Measurements from ENCODE around the gene CNIH3.
"Not testable (repeated sequence)": the region's sequence is repeated elsewhere in the genome, so short reads cannot be mapped to it uniquely, and the experiment has no call there.

CNIH3 gene

DNA sequence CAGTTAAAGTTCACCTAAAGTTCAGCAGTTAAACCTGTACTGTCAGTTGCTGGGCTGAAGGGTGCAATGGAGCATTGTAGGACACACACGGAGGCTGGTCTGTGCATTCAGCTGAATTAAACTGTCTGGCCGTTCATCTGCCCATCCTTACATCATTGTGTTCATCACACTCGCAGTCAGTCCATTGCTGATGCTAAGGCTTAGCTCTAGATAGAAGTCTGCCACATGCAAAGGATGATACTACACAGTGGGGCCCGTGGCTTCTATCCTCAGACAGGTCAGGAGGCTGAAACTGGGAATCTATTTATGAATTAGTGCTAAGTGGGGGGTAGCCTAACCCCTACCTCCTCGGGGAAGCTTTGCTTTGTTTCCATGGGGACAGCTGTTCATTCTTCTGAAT is 60.4 kb downstream of the CNIH3 start:
- Mint-ChIP-seq H3K36me3 (no peaks in the 10 kb centered on the region), H3K4me1 (ENCODE audit: low read depth) (no peaks in the 10 kb centered on the region), H3K27ac (no peak overlapping the region), H3K27me3 (no peaks in the 10 kb centered on the region), H3K4me3 (no peak overlapping the region), H3K9me3 (ENCODE audit: low read depth) (no peaks in the 10 kb centered on the region)

DNA sequence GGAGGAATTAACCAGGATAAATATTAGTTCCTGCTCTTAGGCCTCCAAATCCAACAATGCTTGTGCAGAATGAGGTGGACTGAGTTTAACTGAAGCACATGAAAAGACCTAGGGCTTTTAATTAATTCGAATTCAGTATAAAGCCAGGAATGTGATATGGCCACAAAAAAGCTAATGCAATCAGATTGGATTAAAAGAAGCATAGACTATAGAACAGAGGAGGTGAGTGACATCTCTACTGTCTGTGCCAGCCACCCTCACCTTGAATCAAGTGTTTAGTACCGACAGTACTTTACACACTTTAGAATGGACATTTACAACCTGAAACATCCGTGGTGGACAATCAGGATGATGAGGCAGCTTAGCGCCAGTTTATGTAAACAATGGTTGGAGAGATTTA is 62.1 kb downstream of the CNIH3 start:
- Mint-ChIP-seq H3K4me3 (no peak overlapping the region), H3K27ac (no peak overlapping the region), H3K27me3 (no peaks in the 10 kb centered on the region), H3K4me1 (ENCODE audit: low read depth) (no peaks in the 10 kb centered on the region), H3K9me3 (ENCODE audit: low read depth) (no peaks in the 10 kb centered on the region), H3K36me3 (no peaks in the 10 kb centered on the region)

- no peaks in the 10 kb centered on the region for H3K4me1 Mint-ChIP-seq (ENCODE audit: low read depth)
- no peak overlapping the region for H3K4me3 Mint-ChIP-seq
- H3K36me3 Mint-ChIP-seq = no peaks in the 10 kb centered on the region
- no peak overlapping the region for H3K27ac Mint-ChIP-seq
- H3K27me3 Mint-ChIP-seq = peaks cover 1% of the 10 kb centered on the region
- H3K9me3 Mint-ChIP-seq (ENCODE audit: low read depth) = no peaks in the 10 kb centered on the region
Observed at GRCh38 chr1:224679606-224680005, 63.5 kb downstream of the CNIH3 start.

DNA sequence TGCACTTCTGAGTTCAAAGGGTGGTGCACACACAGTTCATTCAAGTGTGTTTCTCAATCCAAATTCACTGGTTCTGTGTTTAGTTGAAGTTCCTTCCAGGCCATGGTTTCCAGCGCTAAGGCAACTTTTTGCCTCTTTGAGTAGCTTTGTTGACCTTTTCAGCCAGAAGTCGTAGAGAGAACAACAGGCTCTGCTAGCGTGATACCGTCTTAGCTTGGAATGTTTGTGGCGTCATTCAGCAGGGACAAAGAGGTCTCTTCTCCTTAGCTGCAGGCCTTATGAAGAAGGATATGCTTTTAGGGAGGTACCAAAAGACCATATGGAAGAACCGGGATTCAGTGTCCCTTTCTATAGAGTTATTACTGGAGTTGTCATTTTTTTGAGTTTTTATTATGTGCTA is 65.7 kb downstream of the CNIH3 start:
- H3K27me3 Mint-ChIP-seq = peaks cover 1% of the 10 kb centered on the region

GRCh38 chr1:224683936-224684335 is 67.8 kb downstream of the CNIH3 start:
- H3K4me1 Mint-ChIP-seq (ENCODE audit: low read depth) = no peaks in the 10 kb centered on the region
- peaks cover 4% of the 10 kb centered on the region for H3K27me3 Mint-ChIP-seq

More for the DNA sequence above, 65.7 kb downstream of the CNIH3 start:
- Mint-ChIP-seq H3K4me3 (no peak overlapping the region), H3K27ac (no peak overlapping the region), H3K36me3 (no peaks in the 10 kb centered on the region), H3K4me1 (ENCODE audit: low read depth) (no peaks in the 10 kb centered on the region), H3K9me3 (ENCODE audit: low read depth) (no peaks in the 10 kb centered on the region)

DNA sequence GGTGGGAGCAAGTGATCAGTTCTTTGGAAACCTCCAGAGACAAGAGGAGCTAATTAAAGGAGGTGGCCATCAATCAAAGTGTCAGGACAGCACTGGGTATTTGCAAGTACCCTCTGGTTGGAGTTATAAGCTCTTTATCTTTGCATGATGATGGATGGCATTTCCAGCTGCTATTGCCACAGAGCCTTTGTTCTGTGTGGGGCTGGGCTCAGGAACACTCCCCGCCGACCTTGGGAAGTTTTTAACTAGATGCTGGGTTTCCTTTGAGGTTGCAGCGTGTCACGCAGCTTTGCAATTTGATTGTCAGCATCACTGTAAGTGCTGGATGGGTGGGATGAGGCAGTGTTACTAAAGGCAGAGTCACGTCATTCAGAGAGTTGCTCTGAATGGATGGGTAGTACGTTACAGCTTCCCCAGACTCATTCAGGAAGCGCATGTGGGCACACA is 68.9 kb downstream of the CNIH3 start:
- Mint-ChIP-seq H3K36me3 (no peaks in the 10 kb centered on the region), H3K27me3 (peaks cover 4% of the 10 kb centered on the region), H3K4me3 (no peak overlapping the region), H3K9me3 (ENCODE audit: low read depth) (no peaks in the 10 kb centered on the region), H3K4me1 (ENCODE audit: low read depth) (no peaks in the 10 kb centered on the region), H3K27ac (no peak overlapping the region)

More at GRCh38 chr1:224683936-224684335, 67.8 kb downstream of the CNIH3 start:
- H3K36me3 Mint-ChIP-seq = no peaks in the 10 kb centered on the region
- no peak overlapping the region for H3K4me3 Mint-ChIP-seq
- H3K9me3 Mint-ChIP-seq (ENCODE audit: low read depth) = no peaks in the 10 kb centered on the region
- no peak overlapping the region for H3K27ac Mint-ChIP-seq

- not testable (repeated sequence) for H3K27ac Mint-ChIP-seq; H3K4me1 Mint-ChIP-seq (ENCODE audit: low read depth); H3K4me3 Mint-ChIP-seq; H3K9me3 Mint-ChIP-seq (ENCODE audit: low read depth); H3K36me3 Mint-ChIP-seq; H3K27me3 Mint-ChIP-seq
Observed at GRCh38 chr1:224686140-224686539, 70.0 kb downstream of the CNIH3 start.

DNA sequence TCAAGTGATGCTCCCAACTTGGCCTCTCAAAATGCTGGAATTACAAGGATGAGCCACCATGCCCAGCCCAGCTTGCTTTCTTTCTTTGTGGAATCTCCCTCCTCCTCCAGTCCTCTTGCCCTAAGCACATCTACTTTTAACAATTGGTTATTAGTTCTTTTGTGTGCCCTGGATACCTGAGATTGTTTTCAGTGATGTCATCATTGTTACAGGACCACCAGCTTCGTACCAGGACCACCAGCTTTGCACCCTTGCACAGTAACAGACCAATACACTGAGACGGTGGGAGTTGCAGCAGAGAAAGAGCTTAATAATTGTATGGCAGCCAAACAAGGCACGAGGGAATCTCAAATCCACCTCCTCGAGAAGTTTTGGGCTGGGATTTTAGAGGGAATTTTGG is 71.3 kb downstream of the CNIH3 start:
- Mint-ChIP-seq H3K9me3 (ENCODE audit: low read depth) (no peaks in the 10 kb centered on the region), H3K27me3 (peaks cover 4% of the 10 kb centered on the region), H3K27ac (no peak overlapping the region), H3K36me3 (no peaks in the 10 kb centered on the region), H3K4me3 (no peak overlapping the region), H3K4me1 (ENCODE audit: low read depth) (no peaks in the 10 kb centered on the region)

DNA sequence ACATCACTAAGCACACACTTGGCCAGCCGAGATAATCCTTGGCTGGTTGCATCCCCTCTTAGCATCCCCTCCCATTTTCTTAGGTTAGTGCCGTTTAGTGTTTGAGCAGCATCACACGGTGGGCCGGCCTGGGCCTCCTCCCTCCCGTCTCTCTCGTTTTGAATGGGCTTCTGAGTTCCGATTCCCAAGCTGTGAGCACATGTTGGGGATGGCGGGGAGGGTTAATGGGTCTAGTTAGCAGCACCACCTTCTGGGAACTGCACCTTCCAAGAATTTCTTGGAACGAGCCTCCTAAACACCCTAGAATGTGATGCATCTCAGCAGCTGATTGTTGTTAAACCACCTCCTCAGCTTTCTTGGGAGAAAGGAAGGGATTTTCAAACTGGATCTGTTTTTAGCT is 73.3 kb downstream of the CNIH3 start:
- Mint-ChIP-seq H3K27me3 (peaks cover 3% of the 10 kb centered on the region), H3K36me3 (no peaks in the 10 kb centered on the region), H3K4me1 (ENCODE audit: low read depth) (no peaks in the 10 kb centered on the region), H3K4me3 (no peak overlapping the region), H3K27ac (no peak overlapping the region), H3K9me3 (ENCODE audit: low read depth) (no peaks in the 10 kb centered on the region)

DNA sequence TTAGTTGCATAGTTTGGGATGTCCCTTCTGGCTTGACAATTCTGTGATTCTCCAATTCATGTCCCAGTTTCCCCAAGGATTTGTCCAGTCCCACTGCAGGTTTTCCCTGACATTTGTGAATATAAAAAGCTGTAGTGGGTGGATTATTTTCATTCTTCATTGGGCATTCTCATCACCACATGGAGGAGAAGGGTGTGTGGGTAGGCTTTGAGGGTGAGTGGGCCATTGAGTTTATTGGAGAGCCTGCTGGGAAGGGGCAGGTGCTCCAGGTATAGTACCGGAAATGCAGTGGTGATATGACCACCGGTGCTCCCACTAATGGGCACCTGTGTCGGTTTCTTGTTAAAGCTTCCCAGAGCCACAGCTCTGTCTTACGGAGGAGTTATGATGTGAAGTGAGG is 74.5 kb downstream of the CNIH3 start:
- Mint-ChIP-seq H3K4me3 (no peak overlapping the region), H3K27ac (no peak overlapping the region), H3K9me3 (ENCODE audit: low read depth) (no peaks in the 10 kb centered on the region), H3K4me1 (ENCODE audit: low read depth) (no peaks in the 10 kb centered on the region), H3K36me3 (no peaks in the 10 kb centered on the region), H3K27me3 (peaks cover 3% of the 10 kb centered on the region)

- H3K27me3 Mint-ChIP-seq = peaks cover 3% of the 10 kb centered on the region
- H3K9me3 Mint-ChIP-seq (ENCODE audit: low read depth) = no peaks in the 10 kb centered on the region
- H3K4me1 Mint-ChIP-seq (ENCODE audit: low read depth) = no peaks in the 10 kb centered on the region
- no peak overlapping the region for H3K27ac Mint-ChIP-seq
- no peak overlapping the region for H3K4me3 Mint-ChIP-seq
- no peaks in the 10 kb centered on the region for H3K36me3 Mint-ChIP-seq
Observed at GRCh38 chr1:224691148-224691925, 75.2 kb downstream of the CNIH3 start.

DNA sequence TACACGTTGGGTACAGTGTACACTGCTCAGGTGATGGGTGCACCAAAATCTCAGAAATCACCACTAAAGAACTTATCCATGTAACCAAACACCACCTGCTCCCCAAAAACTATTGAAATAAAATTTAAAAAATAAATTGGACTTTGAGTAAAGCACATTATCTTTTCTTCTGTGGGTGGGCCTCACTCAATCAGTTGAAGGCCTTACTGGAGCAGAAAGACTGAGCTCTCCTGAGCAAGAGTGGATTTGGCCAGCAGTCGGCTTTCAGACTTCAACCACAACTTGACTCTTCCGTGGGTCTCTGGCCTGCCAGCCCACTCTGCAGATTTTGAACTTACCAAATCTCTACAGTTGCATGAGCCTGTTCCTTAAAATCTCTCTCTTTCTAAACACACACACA is 78.9 kb downstream of the CNIH3 start:
- no peaks in the 10 kb centered on the region for H3K9me3 Mint-ChIP-seq (ENCODE audit: low read depth)
- no peaks in the 10 kb centered on the region for H3K36me3 Mint-ChIP-seq
- no peak overlapping the region for H3K4me3 Mint-ChIP-seq
- no peaks in the 10 kb centered on the region for H3K27me3 Mint-ChIP-seq
- no peak overlapping the region for H3K27ac Mint-ChIP-seq
- no peaks in the 10 kb centered on the region for H3K4me1 Mint-ChIP-seq (ENCODE audit: low read depth)

DNA sequence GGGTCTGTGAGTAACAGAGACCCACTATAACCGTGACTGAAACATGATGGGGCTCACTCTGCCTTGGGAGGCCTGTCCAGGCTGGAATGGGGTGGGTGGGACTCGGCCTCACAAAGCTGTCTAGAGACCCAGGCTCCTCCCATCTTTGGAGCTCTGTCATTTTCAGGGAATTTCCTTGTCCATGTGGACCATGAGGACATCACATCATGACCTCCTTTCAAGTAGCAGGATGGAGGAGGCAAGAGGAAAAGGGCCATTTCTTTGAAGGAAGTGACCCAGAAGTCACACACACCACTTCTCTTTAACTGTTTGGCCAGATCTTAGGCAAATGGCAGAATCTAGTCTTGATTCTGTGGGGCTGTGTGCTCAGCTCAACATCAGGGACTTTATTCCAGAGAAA is 79.9 kb downstream of the CNIH3 start:
- H3K36me3 Mint-ChIP-seq = no peaks in the 10 kb centered on the region
- no peaks in the 10 kb centered on the region for H3K27me3 Mint-ChIP-seq
- H3K27ac Mint-ChIP-seq = no peak overlapping the region
- no peak overlapping the region for H3K4me3 Mint-ChIP-seq
- no peaks in the 10 kb centered on the region for H3K9me3 Mint-ChIP-seq (ENCODE audit: low read depth)
- H3K4me1 Mint-ChIP-seq (ENCODE audit: low read depth) = no peaks in the 10 kb centered on the region

GRCh38 chr1:224696891-224697765 is 81.0 kb downstream of the CNIH3 start:
- Mint-ChIP-seq H3K4me3 (no peak overlapping the region), H3K9me3 (ENCODE audit: low read depth) (no peaks in the 10 kb centered on the region), H3K27ac (no peak overlapping the region), H3K4me1 (ENCODE audit: low read depth) (no peaks in the 10 kb centered on the region), H3K36me3 (no peaks in the 10 kb centered on the region), H3K27me3 (no peaks in the 10 kb centered on the region)

GRCh38 chr1:224698015-224698451 is 81.9 kb downstream of the CNIH3 start:
- H3K36me3 Mint-ChIP-seq = no peaks in the 10 kb centered on the region
- no peak overlapping the region for H3K4me3 Mint-ChIP-seq
- no peaks in the 10 kb centered on the region for H3K9me3 Mint-ChIP-seq (ENCODE audit: low read depth)
- no peak overlapping the region for H3K27ac Mint-ChIP-seq
- H3K27me3 Mint-ChIP-seq = no peaks in the 10 kb centered on the region
- no peaks in the 10 kb centered on the region for H3K4me1 Mint-ChIP-seq (ENCODE audit: low read depth)

Data from activated naive CD8-positive, alpha-beta T cell (primary cell).